Choroid plexus epithelial cell (primary cell): ENCODE results near the gene AP3S2.

Source experiments
- DNase-seq: peaks from one replicate; pipeline ENCODE4 v3.0.0-alpha.2; 2010; ENCODE audit warnings: low read depth
- H3K4me3 ChIP-seq: 2 replicates; pipeline ENCODE4 v1.5.1; 2011; ENCODE audit warnings: low read depth, mild to moderate bottlenecking, control low read depth, low read length, moderate library complexity
- TF ChIP-seq, protein P1 (sequence below): conservative IDR thresholded peaks from 2 replicates; pipeline ENCODE4 v1.5.1; 2011; ENCODE audit warnings: low read depth, mild to moderate bottlenecking, control low read depth, inconsistent platforms, low read length, moderate library complexity

The AP3S2 gene

DNA sequence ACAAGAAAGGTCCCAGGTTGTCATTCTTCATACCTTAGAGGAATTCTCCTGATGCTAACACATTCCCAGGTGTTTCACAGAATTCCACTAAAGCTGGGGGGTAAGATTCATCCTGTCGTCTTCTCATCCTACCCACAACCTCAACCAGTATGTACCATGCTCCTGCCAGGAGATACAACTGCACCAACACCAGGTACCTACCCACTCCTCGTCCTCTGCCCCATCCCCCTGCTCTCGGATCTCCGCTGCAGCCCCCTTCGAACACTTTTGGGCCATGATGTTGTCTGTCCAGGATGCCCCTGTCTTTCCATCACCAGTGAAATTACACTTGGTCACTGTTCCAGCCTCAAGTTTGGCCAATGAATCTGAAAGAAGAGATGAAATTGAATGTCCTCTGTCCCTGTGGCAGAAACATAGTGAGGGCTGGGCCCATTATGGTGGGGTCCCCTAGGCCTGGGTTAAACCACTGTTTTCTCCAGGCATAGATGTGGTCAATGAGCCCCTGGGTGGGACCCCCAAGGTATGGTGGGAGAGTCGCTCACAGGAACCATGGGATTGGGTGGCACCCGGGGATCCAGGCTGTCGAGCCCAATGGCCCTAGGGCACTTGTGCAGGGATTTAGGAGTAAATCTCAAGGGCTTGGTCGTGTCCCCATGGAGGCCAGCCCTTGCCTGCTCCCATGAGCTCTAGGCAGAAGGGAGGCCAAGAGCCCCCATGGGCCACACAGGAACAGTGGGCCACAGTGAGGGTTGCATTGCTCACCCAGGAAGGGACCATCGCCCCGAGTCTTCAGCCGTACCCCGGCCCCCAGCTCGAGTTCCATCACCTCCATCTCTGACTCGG is 9.4 kb upstream of the AP3S2 start:
- TF ChIP-seq, protein P1, sequence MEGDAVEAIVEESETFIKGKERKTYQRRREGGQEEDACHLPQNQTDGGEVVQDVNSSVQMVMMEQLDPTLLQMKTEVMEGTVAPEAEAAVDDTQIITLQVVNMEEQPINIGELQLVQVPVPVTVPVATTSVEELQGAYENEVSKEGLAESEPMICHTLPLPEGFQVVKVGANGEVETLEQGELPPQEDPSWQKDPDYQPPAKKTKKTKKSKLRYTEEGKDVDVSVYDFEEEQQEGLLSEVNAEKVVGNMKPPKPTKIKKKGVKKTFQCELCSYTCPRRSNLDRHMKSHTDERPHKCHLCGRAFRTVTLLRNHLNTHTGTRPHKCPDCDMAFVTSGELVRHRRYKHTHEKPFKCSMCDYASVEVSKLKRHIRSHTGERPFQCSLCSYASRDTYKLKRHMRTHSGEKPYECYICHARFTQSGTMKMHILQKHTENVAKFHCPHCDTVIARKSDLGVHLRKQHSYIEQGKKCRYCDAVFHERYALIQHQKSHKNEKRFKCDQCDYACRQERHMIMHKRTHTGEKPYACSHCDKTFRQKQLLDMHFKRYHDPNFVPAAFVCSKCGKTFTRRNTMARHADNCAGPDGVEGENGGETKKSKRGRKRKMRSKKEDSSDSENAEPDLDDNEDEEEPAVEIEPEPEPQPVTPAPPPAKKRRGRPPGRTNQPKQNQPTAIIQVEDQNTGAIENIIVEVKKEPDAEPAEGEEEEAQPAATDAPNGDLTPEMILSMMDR = no peak
- no peak for DNase-seq
- no peak overlapping the region for H3K4me3 ChIP-seq

DNA sequence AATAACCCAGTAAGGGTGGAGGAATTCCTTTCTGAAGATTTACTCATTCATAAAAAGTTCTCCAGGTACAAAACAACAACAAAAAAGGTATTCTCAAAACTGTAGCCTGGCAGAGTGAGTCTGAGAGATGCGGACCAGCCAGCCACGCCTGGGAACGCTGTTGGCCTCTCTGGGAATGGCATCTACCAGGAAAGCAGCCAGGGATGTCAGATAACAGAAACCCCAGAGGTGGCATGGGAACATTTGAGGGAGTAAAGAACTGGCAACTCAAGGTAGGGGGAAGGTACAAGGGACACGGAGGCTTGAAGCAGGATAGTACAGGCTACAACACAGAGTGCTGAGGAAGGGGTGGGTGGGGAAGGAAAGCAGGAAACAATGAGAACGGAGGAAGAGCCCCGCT is 7.1 kb upstream of the AP3S2 start:
- no peak for DNase-seq
- H3K4me3 ChIP-seq = no peak overlapping the region
- TF ChIP-seq, protein P1 = no peak

DNA sequence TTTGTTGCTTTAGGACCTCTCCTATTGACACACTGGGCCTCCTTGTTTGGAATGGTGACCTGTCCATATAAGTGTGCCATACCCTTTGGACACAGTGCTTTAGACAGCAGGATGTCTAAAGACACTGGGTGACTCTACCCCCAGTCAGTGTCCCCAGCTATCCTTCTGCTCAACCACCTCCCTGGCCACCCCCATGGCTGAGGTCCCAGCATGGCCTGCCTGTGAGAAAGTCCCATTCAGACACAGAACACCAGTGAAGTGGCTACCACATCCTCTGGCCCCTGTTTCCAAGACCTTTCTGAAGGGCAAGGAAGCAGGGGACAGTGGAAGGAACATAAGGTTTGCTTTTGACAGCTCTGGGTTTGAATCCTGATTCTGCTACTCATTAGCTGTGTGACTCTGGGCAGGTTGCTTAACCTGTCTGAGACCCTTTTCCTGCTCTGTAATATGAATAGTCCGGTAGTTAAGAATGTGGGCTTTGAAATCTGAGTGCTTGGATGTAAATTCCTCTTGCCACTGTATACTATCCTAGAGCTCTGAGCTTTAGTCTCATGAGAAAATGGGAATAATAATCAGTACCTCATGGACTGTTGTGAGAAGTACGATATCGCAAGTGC is 6.3 kb upstream of the AP3S2 start:
- H3K4me3 ChIP-seq = no peak overlapping the region
- TF ChIP-seq, protein P1 = no peak
- DNase-seq = no peak

DNA sequence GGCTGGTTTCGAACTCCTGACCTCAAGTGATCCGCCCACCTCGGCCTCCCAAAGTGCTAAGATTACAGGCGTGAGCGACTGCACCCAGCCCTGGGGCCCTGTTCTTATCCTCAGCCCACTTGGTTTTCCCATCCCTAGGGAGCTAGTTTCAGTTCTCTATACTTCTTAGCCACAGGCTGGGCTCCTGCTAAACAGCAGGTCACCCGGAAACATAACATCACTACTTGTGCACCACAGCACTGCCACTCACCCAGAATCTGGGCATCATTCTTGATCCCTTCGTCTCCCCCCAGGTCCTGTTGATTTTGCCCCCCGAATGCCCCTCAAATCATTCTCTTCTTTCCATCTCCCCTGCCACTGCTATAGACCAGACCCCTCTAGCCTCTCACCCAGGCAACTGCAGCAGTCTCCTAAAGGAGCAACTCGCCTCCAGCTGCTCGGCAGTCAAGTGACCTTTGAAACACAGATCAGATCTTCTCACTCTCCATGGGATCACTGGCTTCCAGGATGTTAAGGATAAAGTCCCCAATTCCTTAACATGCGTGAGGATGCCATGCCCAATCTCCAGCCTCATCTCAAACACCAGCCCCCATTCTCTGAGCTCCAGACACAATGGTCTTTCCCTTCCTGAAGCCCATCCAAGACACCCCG is 5.6 kb upstream of the AP3S2 start:
- no peak for DNase-seq
- TF ChIP-seq, protein P1 = no peak
- no peak overlapping the region for H3K4me3 ChIP-seq

DNA sequence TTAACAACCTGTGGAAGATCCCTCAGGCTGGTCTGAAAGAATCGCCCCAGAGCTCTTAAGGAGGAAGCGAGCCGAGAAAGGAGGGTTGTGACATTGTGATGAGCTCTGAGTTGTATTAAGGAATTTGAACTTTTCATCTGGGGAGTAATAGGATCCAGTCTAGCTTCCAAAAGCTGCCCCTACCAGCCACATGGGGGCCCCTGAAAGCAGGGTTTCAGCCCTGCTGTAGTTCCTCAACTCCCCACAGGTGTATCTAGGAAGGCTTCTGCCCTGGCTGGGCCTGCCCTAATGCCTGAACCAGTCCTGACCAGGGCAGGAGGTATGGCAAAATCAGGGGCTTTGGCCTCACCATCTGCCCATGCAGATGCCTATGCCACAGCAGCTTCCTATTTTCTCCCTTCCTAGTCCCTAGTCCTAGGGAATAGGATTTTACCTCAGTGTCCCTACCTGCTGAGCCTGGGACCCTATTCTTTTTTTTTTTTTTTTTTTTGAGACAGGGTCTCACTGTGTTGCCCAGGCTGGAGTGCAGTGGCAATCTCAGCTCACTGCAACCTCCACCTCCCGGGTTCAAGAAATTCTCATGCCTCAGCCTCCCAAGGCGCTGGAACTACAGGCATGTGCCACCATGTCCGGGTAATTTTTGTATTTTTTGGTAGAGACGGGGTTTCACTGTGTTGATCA is 5.0 kb upstream of the AP3S2 start:
- no peak overlapping the region for H3K4me3 ChIP-seq
- TF ChIP-seq, protein P1 = peak; percentile 78
- peak; percentile 74 for DNase-seq

DNA sequence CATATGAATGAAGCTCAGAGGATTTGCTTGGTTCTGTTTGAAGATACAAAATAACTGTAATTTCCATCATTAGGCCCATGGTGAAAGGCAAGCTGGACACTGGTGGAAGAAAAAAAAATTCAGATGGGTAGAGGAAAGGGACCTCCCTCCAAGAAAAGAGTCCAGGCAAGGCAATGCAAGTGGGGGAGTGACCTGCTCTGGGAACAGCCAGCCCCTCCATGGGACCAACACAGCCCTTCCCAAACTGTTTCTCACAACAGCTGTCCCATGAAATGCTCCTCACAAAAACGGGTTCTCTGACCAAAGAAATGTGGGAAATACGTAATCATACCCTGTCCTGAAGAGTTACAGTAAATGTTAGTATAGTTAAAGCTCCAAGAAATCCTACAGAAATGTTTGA is 4.4 kb upstream of the AP3S2 start:
- no peak for DNase-seq
- TF ChIP-seq, protein P1 = no peak
- no peak overlapping the region for H3K4me3 ChIP-seq
